ENCODE results near the gene RFNG. TPM values are rescaled to one million over a fixed set of nuclear protein-coding genes. Genes with fewer than 3 reads are reported as not detected.

RFNG gene
- total RNA-seq, 4 donors from 2014 or later = 11.8 to 33.7 (median 23.3) TPM

- H3K27ac ChIP-seq = no peak overlapping the region
- intact Hi-C loops (cut with DNase I; ENCODE audit: low total_unique reads) = no loop called here
- no peaks in the 10 kb centered on the region for H3K9me3 ChIP-seq
- H3K4me3 ChIP-seq = no peak overlapping the region
- no peak for DNase-seq
- TF ChIP-seq POLR2A (IDR thresholded peaks at IDR 0.05) = no peak
- no peak for TF ChIP-seq CTCF (IDR thresholded peaks at IDR 0.05)
- no peaks in the 10 kb centered on the region for H3K36me3 ChIP-seq
- H3K4me1 ChIP-seq = peaks cover 0 to 9% of the 10 kb centered on the region in 2 donors
- no peaks in the 10 kb centered on the region for H3K27me3 ChIP-seq
These were observed 40.5 kb upstream of the RFNG start for GRCh38 chr17:82092094-82092586.

- no peak for TF ChIP-seq POLR2A (IDR thresholded peaks at IDR 0.05)
- TF ChIP-seq CTCF (IDR thresholded peaks at IDR 0.05) = no peak
- Histone ChIP-seq H3K4me3 (no peak overlapping the region), H3K36me3 (no peaks in the 10 kb centered on the region), H3K9me3 (no peaks in the 10 kb centered on the region), H3K27me3 (no peaks in the 10 kb centered on the region), H3K4me1 (peaks cover 0 to 2% of the 10 kb centered on the region in 2 donors), H3K27ac (no peak overlapping the region)
- intact Hi-C loops (cut with DNase I; ENCODE audit: low total_unique reads) = no loop called here
- DNase-seq = no peak
These were observed 39.9 kb upstream of the RFNG start for GRCh38 chr17:82091264-82092066.

GRCh38 chr17:82090549-82091263, 39.1 kb upstream of the RFNG start:
- no peak overlapping the region for H3K4me3 ChIP-seq
- no peak overlapping the region for H3K27ac ChIP-seq
- TF ChIP-seq POLR2A (IDR thresholded peaks at IDR 0.05) = no peak
- TF ChIP-seq CTCF (IDR thresholded peaks at IDR 0.05) = no peak
- H3K27me3 ChIP-seq = no peaks in the 10 kb centered on the region
- no peak for DNase-seq
- H3K9me3 ChIP-seq = no peaks in the 10 kb centered on the region
- no peaks in the 10 kb centered on the region for H3K4me1 ChIP-seq
- intact Hi-C loops (cut with DNase I; ENCODE audit: low total_unique reads) = no loop called here
- H3K36me3 ChIP-seq = no peaks in the 10 kb centered on the region

- DNase-seq = no peak
- Histone ChIP-seq H3K27me3 (no peaks in the 10 kb centered on the region), H3K4me3 (no peak overlapping the region), H3K36me3 (no peaks in the 10 kb centered on the region), H3K27ac (no peak overlapping the region), H3K9me3 (no peaks in the 10 kb centered on the region), H3K4me1 (no peaks in the 10 kb centered on the region)
- TF ChIP-seq POLR2A (IDR thresholded peaks at IDR 0.05) = no peak
- TF ChIP-seq CTCF (IDR thresholded peaks at IDR 0.05) = no peak
- intact Hi-C loops (cut with DNase I; ENCODE audit: low total_unique reads) = no loop called here
These were observed 38.3 kb upstream of the RFNG start for GRCh38 chr17:82089723-82090548.

Measured in uterus (tissue), 4 donors.